ENCODE measurements around the gene ZNF500.

- no peak for TF ChIP-seq CTCF (IDR thresholded peaks at IDR 0.05)
- TF ChIP-seq POLR2A (IDR thresholded peaks at IDR 0.05) = no peak
Measured at GRCh38 chr16:4750896-4751295, 16.1 kb downstream of the ZNF500 start.

All from prostate gland (tissue), 2 donors.